GM12891 (cell line): ENCODE results near the gene ANKS3.

ENCODE experiments used
- PAX5 ChIP-seq: IDR thresholded peaks from 2 replicates; pipeline ENCODE4 v1.6.1; 2011; ENCODE audit warnings: low read length, moderate library complexity, mild to moderate bottlenecking; ENCODE audit not compliant: insufficient read depth, severe bottlenecking
- POLR2A ChIP-seq: IDR thresholded peaks from 2 replicates; pipeline ENCODE4 v1.6.1; 2011; ENCODE audit warnings: low read depth, low read length, control low read depth
- POLR2AphosphoS5 ChIP-seq: IDR thresholded peaks from 2 replicates; pipeline ENCODE4 v1.6.1; 2011; ENCODE audit warnings: low read depth, low read length, control low read depth
- POU2F2 ChIP-seq: IDR thresholded peaks from 2 replicates; pipeline ENCODE4 v1.6.1; 2011; ENCODE audit warnings: low read depth, mild to moderate bottlenecking, control low read depth, low read length, moderate library complexity
- SPI1 ChIP-seq: IDR thresholded peaks from 2 replicates; pipeline ENCODE4 v1.6.1; 2011; ENCODE audit warnings: low read depth, low read length, control low read depth
- TAF1 ChIP-seq: IDR thresholded peaks from 2 replicates; pipeline ENCODE4 v1.6.1; 2011; ENCODE audit warnings: low read depth, low read length, control low read depth

DNA sequence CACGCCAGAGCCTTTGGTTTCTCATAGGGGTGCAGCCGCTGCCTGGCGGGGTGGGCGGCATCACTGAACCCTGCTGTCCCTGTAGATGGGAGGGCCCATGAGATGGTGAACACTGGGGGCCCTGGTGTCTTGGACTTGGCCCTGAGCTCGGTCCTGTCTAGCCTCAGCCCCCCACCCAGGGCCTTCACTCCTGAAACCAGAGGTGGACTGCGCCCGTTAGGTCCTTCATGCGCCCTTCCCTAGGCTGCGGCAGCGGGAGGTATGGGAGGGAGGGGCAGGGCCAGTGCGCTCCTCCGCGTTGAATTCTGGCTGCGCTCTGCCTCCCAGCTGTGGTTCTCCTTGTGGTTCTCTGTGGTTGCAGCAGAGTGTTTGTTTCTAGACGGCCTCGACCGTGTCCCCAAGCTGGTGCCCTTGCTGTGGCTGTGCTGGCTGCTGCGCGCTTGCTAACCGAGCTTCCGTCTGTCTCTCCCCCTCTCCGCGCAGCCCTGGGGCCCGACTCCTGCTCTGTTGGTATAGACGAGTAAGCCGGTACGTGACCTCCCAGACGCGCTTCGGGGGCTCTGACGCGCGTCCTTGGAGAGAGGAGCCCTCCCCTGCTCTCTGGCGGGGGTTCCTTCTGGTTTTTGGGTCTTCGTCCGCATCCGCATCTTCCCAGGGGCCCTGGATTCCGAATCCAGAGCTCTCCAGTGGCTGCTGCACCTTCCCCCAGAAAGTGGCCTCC lies 48.1 kb downstream of the ANKS3 start:
- TF ChIP-seq POLR2AphosphoS5 (no peak), POLR2A (no peak), TAF1 (no peak), POU2F2 (no peak), SPI1 (no peak), PAX5 (no peak)
